Immature natural killer cell (primary cell): ENCODE data around the gene TTC16. TPM values are rescaled to one million over a fixed set of nuclear protein-coding genes. Genes with fewer than 3 reads are reported as not detected.

Source experiments
- DNase-seq, 3 donors: peaks; one replicate each; pipeline ENCODE4 v3.0.0; 2022; ENCODE audit warnings: mixed read lengths in 1 of 3
- H3K27ac Mint-ChIP-seq, 6 donors: one replicate each; pipeline ENCODE4 v1.8.0; 2020; ENCODE audit warnings: mixed read lengths in 6 of 6, mild to moderate bottlenecking in 5 of 6, inconsistent platforms in 4 of 6, moderate library complexity in 3 of 6
- H3K27me3 Mint-ChIP-seq, 3 donors: one replicate each; pipeline ENCODE4 v1.8.0; 2020 to 2021; ENCODE audit warnings: low read depth in 3 of 3, mild to moderate bottlenecking in 3 of 3, mixed read lengths in 3 of 3, moderate library complexity in 3 of 3, inconsistent platforms in 1 of 3
- H3K36me3 Mint-ChIP-seq, 3 donors: one replicate each; pipeline ENCODE4 v1.8.0; 2020; ENCODE audit warnings: mixed read lengths in 3 of 3, inconsistent platforms in 2 of 3, mild to moderate bottlenecking in 2 of 3
- H3K4me1 Mint-ChIP-seq, 2 donors: one replicate each; pipeline ENCODE4 v1.8.0; 2020; ENCODE audit warnings: inconsistent platforms in 2 of 2, mild to moderate bottlenecking in 2 of 2, mixed read lengths in 2 of 2, moderate library complexity in 1 of 2
- H3K4me3 Mint-ChIP-seq, 5 donors: one replicate each; pipeline ENCODE4 v1.8.0; 2020; ENCODE audit warnings: mild to moderate bottlenecking in 5 of 5, mixed read lengths in 5 of 5, inconsistent platforms in 3 of 5, moderate library complexity in 3 of 5
- H3K9me3 Mint-ChIP-seq, 6 donors: one replicate each; pipeline ENCODE4 v1.8.0; 2020; ENCODE audit warnings: mild to moderate bottlenecking in 6 of 6, mixed read lengths in 6 of 6, inconsistent platforms in 4 of 6, moderate library complexity in 3 of 6
- polyA plus RNA-seq, 3 donors: library from polyadenylated mRNA; unstranded; fragments of 300-500 nt; fragmentation: Illumina TruSeq; gene quantifications; one replicate each; pipeline ENCODE4 v1.2.3, GENCODE V29; 2021

TTC16 gene
- polyA plus RNA-seq, result 1 to 10 TPM in 2 of 3 donors, not detected in 1; 1.3 to 2.4 TPM

- H3K36me3 Mint-ChIP-seq, result no peaks in the 10 kb centered on the region
- H3K4me1 Mint-ChIP-seq, result peaks cover 32 to 38% of the 10 kb centered on the region in 2 donors
- H3K4me3 Mint-ChIP-seq, result peak within 1 kb of the TSS; percentile 90 to 100 (median 95)
- peak; percentile 95 to 96 (median 96) for DNase-seq
- H3K9me3 Mint-ChIP-seq, result no peaks in the 10 kb centered on the region
- peaks cover 4 to 11% (median 6%) of the 10 kb centered on the region in 3 donors for H3K27me3 Mint-ChIP-seq
- peak within 1 kb of the TSS; percentile 89 to 96 (median 94) for H3K27ac Mint-ChIP-seq
Observed at GRCh38 chr9:127715470-127716337, at the start of gene TTC16, which contains the start of gene PTRH1. TSS of gene TTC16 (plus strand) at chr9:127716079. CDS start at chr9:127716146, 67 bp downstream. TSS of gene PTRH1 (minus strand) at chr9:127715663. CDS start at chr9:127715639, 24 bp downstream.

GRCh38 chr9:127667127-127667844 is 48.6 kb upstream of the TTC16 start:
- H3K4me3 Mint-ChIP-seq, result no peak overlapping the region
- H3K36me3 Mint-ChIP-seq, result no peaks in the 10 kb centered on the region
- no peak for DNase-seq
- H3K4me1 Mint-ChIP-seq, result no peaks in the 10 kb centered on the region
- H3K9me3 Mint-ChIP-seq, result no peaks in the 10 kb centered on the region
- H3K27me3 Mint-ChIP-seq, result peaks cover 0 to 4% (median 2%) of the 10 kb centered on the region in 3 donors
- no peak overlapping the region for H3K27ac Mint-ChIP-seq

GRCh38 chr9:127667906-127668305 is 48.0 kb upstream of the TTC16 start:
- H3K27me3 Mint-ChIP-seq, result peaks cover 0 to 2% (median 0%) of the 10 kb centered on the region in 3 donors
- H3K9me3 Mint-ChIP-seq, result no peaks in the 10 kb centered on the region
- H3K27ac Mint-ChIP-seq, result no peak overlapping the region
- no peaks in the 10 kb centered on the region for H3K4me1 Mint-ChIP-seq
- H3K36me3 Mint-ChIP-seq, result no peaks in the 10 kb centered on the region
- DNase-seq, result no peak
- no peak overlapping the region for H3K4me3 Mint-ChIP-seq

- no peak for DNase-seq
- no peak overlapping the region for H3K4me3 Mint-ChIP-seq
Observed at GRCh38 chr9:127673234-127673633, 42.6 kb upstream of the TTC16 start.

GRCh38 chr9:127676638-127677037 is 39.2 kb upstream of the TTC16 start:
- no peaks in the 10 kb centered on the region for H3K36me3 Mint-ChIP-seq
- no peak overlapping the region for H3K4me3 Mint-ChIP-seq
- no peaks in the 10 kb centered on the region for H3K4me1 Mint-ChIP-seq
- no peaks in the 10 kb centered on the region for H3K9me3 Mint-ChIP-seq
- peaks cover 0 to 3% (median 2%) of the 10 kb centered on the region in 3 donors for H3K27me3 Mint-ChIP-seq
- H3K27ac Mint-ChIP-seq, result no peak overlapping the region
- no peak for DNase-seq

More at GRCh38 chr9:127673234-127673633, 42.6 kb upstream of the TTC16 start:
- Mint-ChIP-seq H3K36me3 (no peaks in the 10 kb centered on the region), H3K27me3 (peaks cover 0 to 2% (median 0%) of the 10 kb centered on the region in 3 donors), H3K27ac (no peak overlapping the region), H3K9me3 (no peaks in the 10 kb centered on the region), H3K4me1 (no peaks in the 10 kb centered on the region)

- H3K27ac Mint-ChIP-seq, result no peak overlapping the region
- no peak for DNase-seq
- no peaks in the 10 kb centered on the region for H3K4me1 Mint-ChIP-seq
- no peaks in the 10 kb centered on the region for H3K9me3 Mint-ChIP-seq
- no peaks in the 10 kb centered on the region for H3K36me3 Mint-ChIP-seq
- H3K4me3 Mint-ChIP-seq, result no peak overlapping the region
- H3K27me3 Mint-ChIP-seq, result peaks cover 2 to 4% (median 3%) of the 10 kb centered on the region in 3 donors
Observed at GRCh38 chr9:127679506-127679905, 36.4 kb upstream of the TTC16 start.

- Mint-ChIP-seq H3K9me3 (no peaks in the 10 kb centered on the region), H3K27me3 (peaks cover 3 to 4% (median 3%) of the 10 kb centered on the region in 3 donors), H3K36me3 (no peaks in the 10 kb centered on the region), H3K4me1 (no peaks in the 10 kb centered on the region), H3K27ac (no peak overlapping the region), H3K4me3 (no peak overlapping the region)
- no peak for DNase-seq
Observed at GRCh38 chr9:127680226-127680625, 35.7 kb upstream of the TTC16 start.

GRCh38 chr9:127680846-127681245 is 35.0 kb upstream of the TTC16 start:
- DNase-seq, result no peak

GRCh38 chr9:127682351-127683136 is 33.3 kb upstream of the TTC16 start:
- H3K4me1 Mint-ChIP-seq, result no peaks in the 10 kb centered on the region
- H3K36me3 Mint-ChIP-seq, result no peaks in the 10 kb centered on the region
- H3K9me3 Mint-ChIP-seq, result no peaks in the 10 kb centered on the region
- no peak overlapping the region for H3K4me3 Mint-ChIP-seq
- no peak for DNase-seq
- no peak overlapping the region for H3K27ac Mint-ChIP-seq
- H3K27me3 Mint-ChIP-seq, result peaks cover 2 to 3% (median 3%) of the 10 kb centered on the region in 3 donors

More at GRCh38 chr9:127680846-127681245, 35.0 kb upstream of the TTC16 start:
- Mint-ChIP-seq H3K4me1 (no peaks in the 10 kb centered on the region), H3K27ac (no peak overlapping the region), H3K9me3 (no peaks in the 10 kb centered on the region), H3K4me3 (no peak overlapping the region), H3K36me3 (no peaks in the 10 kb centered on the region), H3K27me3 (peaks cover 3 to 4% (median 3%) of the 10 kb centered on the region in 3 donors)

GRCh38 chr9:127683723-127684122 is 32.2 kb upstream of the TTC16 start:
- DNase-seq, result no peak
- Mint-ChIP-seq H3K36me3 (no peaks in the 10 kb centered on the region), H3K27me3 (peaks cover under 1 to 3% (median 2%) of the 10 kb centered on the region in 3 donors), H3K4me1 (no peaks in the 10 kb centered on the region), H3K4me3 (no peak overlapping the region), H3K9me3 (no peaks in the 10 kb centered on the region), H3K27ac (no peak overlapping the region)

GRCh38 chr9:127684576-127684975 is 31.3 kb upstream of the TTC16 start:
- H3K36me3 Mint-ChIP-seq, result no peaks in the 10 kb centered on the region
- no peak for DNase-seq
- no peak overlapping the region for H3K4me3 Mint-ChIP-seq
- H3K27ac Mint-ChIP-seq, result no peak overlapping the region
- H3K27me3 Mint-ChIP-seq, result peaks cover 0 to 3% (median 2%) of the 10 kb centered on the region in 3 donors
- no peaks in the 10 kb centered on the region for H3K9me3 Mint-ChIP-seq
- no peaks in the 10 kb centered on the region for H3K4me1 Mint-ChIP-seq

- no peak overlapping the region for H3K27ac Mint-ChIP-seq
- no peak overlapping the region for H3K4me3 Mint-ChIP-seq
- no peaks in the 10 kb centered on the region for H3K4me1 Mint-ChIP-seq
- peaks cover 0 to 3% (median 2%) of the 10 kb centered on the region in 3 donors for H3K27me3 Mint-ChIP-seq
- DNase-seq, result no peak
- no peaks in the 10 kb centered on the region for H3K9me3 Mint-ChIP-seq
- peaks cover 0 to 7% (median 0%) of the 10 kb centered on the region in 3 donors for H3K36me3 Mint-ChIP-seq
Observed at GRCh38 chr9:127686461-127687393, 29.2 kb upstream of the TTC16 start.
